Measurements from ENCODE around the gene ALOX5AP.

GRCh38 chr13:30806784-30807183 lies 71.4 kb downstream of the ALOX5AP start:
- TF ChIP-seq, protein P1, sequence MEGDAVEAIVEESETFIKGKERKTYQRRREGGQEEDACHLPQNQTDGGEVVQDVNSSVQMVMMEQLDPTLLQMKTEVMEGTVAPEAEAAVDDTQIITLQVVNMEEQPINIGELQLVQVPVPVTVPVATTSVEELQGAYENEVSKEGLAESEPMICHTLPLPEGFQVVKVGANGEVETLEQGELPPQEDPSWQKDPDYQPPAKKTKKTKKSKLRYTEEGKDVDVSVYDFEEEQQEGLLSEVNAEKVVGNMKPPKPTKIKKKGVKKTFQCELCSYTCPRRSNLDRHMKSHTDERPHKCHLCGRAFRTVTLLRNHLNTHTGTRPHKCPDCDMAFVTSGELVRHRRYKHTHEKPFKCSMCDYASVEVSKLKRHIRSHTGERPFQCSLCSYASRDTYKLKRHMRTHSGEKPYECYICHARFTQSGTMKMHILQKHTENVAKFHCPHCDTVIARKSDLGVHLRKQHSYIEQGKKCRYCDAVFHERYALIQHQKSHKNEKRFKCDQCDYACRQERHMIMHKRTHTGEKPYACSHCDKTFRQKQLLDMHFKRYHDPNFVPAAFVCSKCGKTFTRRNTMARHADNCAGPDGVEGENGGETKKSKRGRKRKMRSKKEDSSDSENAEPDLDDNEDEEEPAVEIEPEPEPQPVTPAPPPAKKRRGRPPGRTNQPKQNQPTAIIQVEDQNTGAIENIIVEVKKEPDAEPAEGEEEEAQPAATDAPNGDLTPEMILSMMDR (conservative IDR thresholded peaks at IDR 0.05; ENCODE audit: low read depth, low read length): no peak
- TF ChIP-seq EZH2 (IDR thresholded peaks at IDR 0.05; ENCODE audit: borderline replicate concordance, low read depth, low read length, poor library complexity, severe bottlenecking): no peak
